ENCODE measurements around the gene LANCL3. TPM values are rescaled to one million over a fixed set of nuclear protein-coding genes. Genes with fewer than 3 reads are reported as not detected.

Gene LANCL3
- total RNA-seq, 1 donor from 2014 or later: 0.05 TPM

DNA sequence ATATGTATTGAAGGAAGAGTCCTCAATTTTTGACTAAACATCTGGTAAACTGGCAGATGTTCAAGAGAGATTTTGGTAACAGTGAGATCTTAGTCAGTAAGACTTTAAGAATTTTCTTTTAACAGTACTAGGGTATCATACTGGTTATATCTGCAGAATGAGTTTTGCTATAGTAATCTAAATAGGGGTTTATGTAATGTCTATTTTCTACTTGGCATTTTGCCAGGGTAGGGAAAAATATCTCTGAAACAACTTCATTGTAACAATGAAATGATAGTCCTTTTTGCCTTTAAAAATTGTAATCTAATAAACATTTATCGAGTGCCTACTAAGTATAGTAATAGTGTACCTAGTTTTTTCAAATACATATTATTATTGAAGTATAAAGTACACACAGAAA is 146.2 kb downstream of the LANCL3 start:
- DNase-seq: no peak
- intact Hi-C loops (cut with micrococcal nuclease): no loop called here
- no peak for ATAC-seq

DNA sequence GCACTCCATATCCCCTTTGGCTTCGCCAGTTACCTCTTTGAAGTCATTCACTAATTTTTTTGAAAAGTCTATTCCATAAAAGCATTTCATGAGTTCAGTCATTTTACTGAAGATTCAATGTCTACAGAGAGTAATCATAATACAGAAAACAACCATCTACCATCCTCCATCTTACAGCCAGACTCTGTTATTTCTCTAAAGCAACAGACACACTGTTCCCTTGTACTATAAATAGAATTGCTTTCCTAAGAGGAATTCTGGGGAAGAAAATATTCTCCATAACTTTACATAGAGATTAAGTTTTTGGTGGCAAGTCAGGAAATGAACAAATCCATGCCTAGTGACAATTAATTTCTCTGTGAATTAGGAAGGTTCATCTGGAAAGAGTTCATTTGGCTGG is 151.1 kb downstream of the LANCL3 start:
- intact Hi-C loops (cut with micrococcal nuclease): no loop called here
- ATAC-seq: no peak
- no peak for DNase-seq

DNA sequence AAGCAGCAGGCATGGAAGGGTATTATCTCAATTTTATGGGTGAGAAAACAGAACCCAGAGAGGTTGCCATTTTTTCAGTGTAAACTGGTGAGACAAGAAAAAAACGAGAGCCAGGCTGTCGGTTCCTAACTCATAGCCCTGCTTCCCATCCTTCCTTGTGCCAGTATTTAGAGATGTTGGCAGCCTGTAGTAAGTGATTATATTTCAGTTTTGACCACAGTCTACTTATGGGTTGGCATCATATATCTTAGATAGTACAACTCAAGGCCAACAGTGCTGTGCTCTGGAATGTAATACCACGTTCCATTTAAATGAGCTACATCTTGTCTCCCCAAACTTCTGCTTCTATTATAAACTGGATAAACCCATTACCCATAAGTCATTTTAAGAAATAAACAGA is 154.9 kb downstream of the LANCL3 start:
- no peak for ATAC-seq
- DNase-seq: no peak
- intact Hi-C loops (cut with micrococcal nuclease): no loop called here

Other genes starting within 250 kb of the LANCL3 start
- gene PRRG1, start 222.3 kb upstream of the LANCL3 start, total RNA-seq: 18.4 TPM
- 8.7 TPM for gene XK, start 114.1 kb downstream of the LANCL3 start, total RNA-seq
- 20.4 TPM for gene CYBB, start 208.4 kb downstream of the LANCL3 start, total RNA-seq

Measured in left ventricle myocardium superior (tissue), 1 donor.